Measurements from ENCODE around the gene CLDN4.
"Not testable (repeated sequence)": the region's sequence is repeated elsewhere in the genome, so short reads cannot be mapped to it uniquely, and the experiment has no call there.

The CLDN4 gene

DNA sequence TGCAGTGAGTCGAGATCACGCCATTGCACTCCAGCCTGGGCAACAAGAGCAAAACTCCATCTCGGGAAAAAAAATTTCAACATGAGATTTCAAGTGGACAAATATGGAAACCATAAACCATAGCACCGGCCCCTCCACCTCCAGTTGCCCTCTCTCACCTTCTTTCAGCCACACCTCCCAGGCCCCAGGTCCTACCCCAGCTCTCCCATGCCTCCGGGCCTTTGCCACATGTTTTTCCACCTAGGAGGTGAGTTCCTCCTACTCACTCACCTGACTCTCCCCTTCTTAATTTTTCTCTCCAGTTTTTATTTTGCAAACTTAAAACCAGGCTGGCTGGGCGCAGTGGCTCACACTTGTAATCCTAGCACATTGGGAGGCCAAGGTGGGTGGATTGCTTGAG, 13.7 kb upstream of the CLDN4 start:
- no peak overlapping the region for H3K4me3 ChIP-seq (ENCODE audit: low read length)
- no peak for TF ChIP-seq CTCF (conservative IDR thresholded peaks at IDR 0.05; ENCODE audit: low read length)
- no peak for DNase-seq (ENCODE audit: low read depth)

DNA sequence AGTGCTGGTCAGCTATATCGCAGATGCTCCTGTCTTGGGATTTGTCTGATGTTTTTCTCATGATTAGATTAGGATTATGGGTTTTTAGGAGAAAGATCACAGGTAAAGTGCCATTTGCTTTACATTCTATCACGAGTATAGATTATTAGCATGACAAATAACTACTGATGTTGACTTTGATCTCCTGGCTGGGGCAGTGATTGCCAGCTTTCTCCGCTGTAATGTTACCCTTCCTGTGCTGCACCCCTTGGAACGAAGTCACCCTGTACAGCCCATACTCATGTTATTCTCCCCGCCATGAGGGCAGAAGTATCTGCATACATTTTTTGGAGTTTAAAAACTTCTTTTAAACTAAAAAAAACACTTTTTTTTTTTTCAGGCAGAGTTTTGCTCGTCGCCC, 10.8 kb upstream of the CLDN4 start:
- no peak overlapping the region for H3K4me3 ChIP-seq (ENCODE audit: low read length)
- TF ChIP-seq CTCF (conservative IDR thresholded peaks at IDR 0.05; ENCODE audit: low read length): no peak
- DNase-seq (ENCODE audit: low read depth): no peak

DNA sequence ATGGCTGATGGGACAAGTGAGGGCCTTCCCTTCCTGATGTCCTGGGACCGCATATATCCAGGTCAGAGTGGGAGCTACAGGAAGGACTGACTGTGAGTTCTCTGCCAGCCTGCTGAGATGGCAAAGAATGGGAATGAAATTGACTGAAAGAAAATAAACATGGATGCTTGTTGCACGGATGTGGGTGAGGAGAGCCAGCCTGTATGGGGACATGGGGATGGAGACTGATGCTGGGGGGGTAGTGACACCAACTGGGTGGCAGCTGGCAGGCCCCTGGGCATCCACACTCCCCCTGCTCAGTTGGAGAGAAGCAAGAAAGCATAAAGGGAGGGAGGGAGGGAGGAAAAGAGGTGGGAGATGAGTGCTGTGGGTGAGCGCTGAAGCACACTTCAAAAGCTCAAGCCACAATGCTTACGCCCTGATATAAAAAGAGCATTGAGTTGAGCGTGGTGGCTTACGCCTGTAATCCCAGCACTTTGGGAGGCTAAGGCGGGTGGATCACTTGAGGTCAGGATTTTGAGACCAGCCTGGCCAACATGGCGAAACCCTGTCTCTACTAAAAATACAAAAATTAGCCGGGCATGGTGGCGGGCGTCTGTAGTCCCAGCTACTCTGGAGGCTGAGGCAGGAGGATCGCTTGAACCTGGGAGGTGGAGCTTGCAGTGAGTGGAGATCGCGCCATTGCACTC, 9.1 kb upstream of the CLDN4 start:
- not testable (repeated sequence) for DNase-seq (ENCODE audit: low read depth); H3K4me3 ChIP-seq (ENCODE audit: low read length)

GRCh38 chr7:73822319-73823173, 8.2 kb upstream of the CLDN4 start:
- TF ChIP-seq CTCF (conservative IDR thresholded peaks at IDR 0.05; ENCODE audit: low read length): no peak
- no peak overlapping the region; the same call in 1 of the 2 replicates for H3K4me3 ChIP-seq (ENCODE audit: low read length)
- peak; percentile 94 for DNase-seq (ENCODE audit: low read depth)

DNA sequence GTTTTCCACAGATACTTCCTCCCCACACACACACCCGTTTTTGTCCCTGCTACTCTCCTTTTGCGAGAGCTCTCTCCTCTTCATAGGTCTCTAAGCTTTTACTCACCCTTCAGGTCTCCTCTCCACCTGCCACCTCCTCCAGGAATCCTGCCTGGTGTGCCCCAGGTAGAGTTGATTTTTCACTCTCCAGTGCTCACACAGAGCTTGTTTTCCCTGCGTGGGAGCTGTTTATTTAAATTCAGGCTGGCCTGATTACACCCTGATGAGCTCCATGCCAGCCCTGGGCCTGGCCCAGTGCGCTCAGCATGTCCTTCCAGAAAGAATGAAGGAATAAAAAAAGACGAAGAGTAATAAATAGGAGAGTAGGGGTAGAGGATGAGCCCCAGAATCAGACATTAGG, 7.5 kb upstream of the CLDN4 start:
- no peak for TF ChIP-seq CTCF (conservative IDR thresholded peaks at IDR 0.05; ENCODE audit: low read length)
- DNase-seq (ENCODE audit: low read depth): no peak
- H3K4me3 ChIP-seq (ENCODE audit: low read length): no peak overlapping the region

DNA sequence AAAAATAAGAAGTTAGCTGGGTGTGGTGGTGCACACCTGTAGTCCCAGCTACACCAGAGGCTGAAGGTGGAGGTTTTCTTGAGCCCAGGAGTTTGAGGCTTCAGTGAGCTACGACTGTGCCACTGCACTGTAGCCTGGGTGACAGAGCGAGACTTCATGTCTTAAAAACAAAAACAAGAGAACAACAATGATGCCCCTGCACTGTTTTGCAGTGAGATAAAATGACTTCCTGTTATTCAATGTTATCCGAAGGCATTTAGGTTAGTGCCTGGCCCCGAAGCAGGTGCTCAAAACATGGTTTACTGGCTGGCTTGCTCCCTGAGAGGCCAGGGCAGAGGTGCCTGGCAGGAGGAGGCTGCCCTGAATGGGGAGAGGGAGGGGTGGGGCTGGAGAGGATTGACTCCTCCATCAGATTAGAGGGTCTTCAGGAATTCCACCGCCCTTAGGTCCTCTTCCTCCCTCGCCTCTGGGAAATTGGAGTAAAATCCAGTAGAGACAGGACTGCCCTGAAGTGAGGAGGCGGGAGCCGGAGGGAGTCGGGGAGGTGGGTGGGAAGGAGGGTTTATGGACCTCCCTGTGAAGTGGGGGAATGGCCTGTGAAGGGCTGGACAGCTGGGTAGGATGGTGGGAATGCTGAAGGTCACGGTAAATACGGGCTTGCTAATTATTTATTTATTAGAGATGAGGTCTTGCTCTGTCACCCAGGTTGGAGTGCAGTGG, 6.8 kb upstream of the CLDN4 start:
- TF ChIP-seq CTCF (conservative IDR thresholded peaks at IDR 0.05; ENCODE audit: low read length): no peak
- no peak for DNase-seq (ENCODE audit: low read depth)
- no peak overlapping the region for H3K4me3 ChIP-seq (ENCODE audit: low read length)

GRCh38 chr7:73824986-73825385, 5.8 kb upstream of the CLDN4 start:
- H3K4me3 ChIP-seq (ENCODE audit: low read length): no peak overlapping the region
- DNase-seq (ENCODE audit: low read depth): no peak
- no peak for TF ChIP-seq CTCF (conservative IDR thresholded peaks at IDR 0.05; ENCODE audit: low read length)
